HG03457 (cell line): ENCODE data around the gene SUGP2.
"Not testable (repeated sequence)": the region's sequence is repeated elsewhere in the genome, so short reads cannot be mapped to it uniquely, and the experiment has no call there.

Source experiments
- ATAC-seq: cut with Tn5 transposase; IDR thresholded peaks from one replicate; pipeline ENCODE4 v1.9.1; 2021; ENCODE audit warnings: moderate number of reproducible peaks; ENCODE audit not compliant: unreplicated experiment

Gene SUGP2

GRCh38 chr19:19034204-19034624, 897 bp upstream of the SUGP2 start:
- ATAC-seq: peak; percentile 21

GRCh38 chr19:19033176-19033425, 216 bp downstream of the SUGP2 start:
- no peak for ATAC-seq

GRCh38 chr19:19032420-19033175, 719 bp downstream of the SUGP2 start:
- peak; percentile 10 for ATAC-seq

- ATAC-seq: no peak
Measured at GRCh38 chr19:19031891-19032290, 1.4 kb downstream of the SUGP2 start.

GRCh38 chr19:19028526-19028925, 4.8 kb downstream of the SUGP2 start:
- ATAC-seq: no peak

- no peak for ATAC-seq
Measured at GRCh38 chr19:19027228-19027627, 6.1 kb downstream of the SUGP2 start.

GRCh38 chr19:19026299-19026971, 6.9 kb downstream of the SUGP2 start:
- no peak for ATAC-seq

- ATAC-seq: no peak
Measured at GRCh38 chr19:19025861-19026260, 7.5 kb downstream of the SUGP2 start.

- not testable (repeated sequence) for ATAC-seq
Measured at GRCh38 chr19:19023376-19023775, 9.9 kb downstream of the SUGP2 start.

GRCh38 chr19:19022380-19022961, 10.8 kb downstream of the SUGP2 start:
- no peak for ATAC-seq

GRCh38 chr19:19021115-19021514, 12.2 kb downstream of the SUGP2 start:
- ATAC-seq: no peak

- no peak for ATAC-seq
Measured at GRCh38 chr19:19010551-19010950, 22.8 kb downstream of the SUGP2 start.

GRCh38 chr19:19009951-19010350, 23.4 kb downstream of the SUGP2 start:
- ATAC-seq: no peak

GRCh38 chr19:19006213-19006612, 27.1 kb downstream of the SUGP2 start:
- ATAC-seq: no peak

- ATAC-seq: no peak
Measured at GRCh38 chr19:19004144-19004543, 29.2 kb downstream of the SUGP2 start.

GRCh38 chr19:18999896-19000620, 33.3 kb downstream of the SUGP2 start:
- no peak for ATAC-seq

- ATAC-seq: no peak
Measured at GRCh38 chr19:18999016-18999758, 34.1 kb downstream of the SUGP2 start.

- ATAC-seq: no peak
Measured at GRCh38 chr19:18998276-18998675, 35.0 kb downstream of the SUGP2 start.

- ATAC-seq: no peak
Measured at GRCh38 chr19:18996796-18997394, 36.4 kb downstream of the SUGP2 start.

GRCh38 chr19:18996351-18996750, 37.0 kb downstream of the SUGP2 start:
- ATAC-seq: no peak

- no peak for ATAC-seq
Measured at GRCh38 chr19:18995804-18996241, 37.5 kb downstream of the SUGP2 start.
